Vagina (tissue), 2 donors: ENCODE measurements around the gene MAG. TPM values are rescaled to one million over a fixed set of nuclear protein-coding genes. Genes with fewer than 3 reads are reported as not detected.
A peak's percentile ranks its signal among the peaks of the same experiment; 100 is the strongest.

Source experiments
- DNase-seq, 2 donors: peaks; one replicate each; pipeline ENCODE4 v3.0.0-alpha.2; 2017; ENCODE audit errors: extremely low spot score in 2 of 2
- H3K27ac ChIP-seq: fragments of 200-600 bp; sonication (generic); one replicate; pipeline ENCODE4 v1.5.1; 2019
- H3K27me3 ChIP-seq: fragments of 200-600 bp; sonication (generic); one replicate; pipeline ENCODE4 v1.5.1; 2019
- H3K36me3 ChIP-seq, 2 donors: fragments of 200-600 bp; sonication (generic); one replicate each; pipeline ENCODE4 v1.5.1; 2017 to 2019
- H3K4me1 ChIP-seq: fragments of 200-600 bp; sonication (generic); one replicate; pipeline ENCODE4 v1.5.1; 2019
- H3K4me3 ChIP-seq, 2 donors: fragments of 200-600 bp; sonication (generic); 1 replicate in 1 of 2; 2 replicates in 1 of 2; pipeline ENCODE4 v1.5.1; 2016 to 2019
- H3K9me3 ChIP-seq: fragments of 200-600 bp; sonication (generic); one replicate; pipeline ENCODE4 v1.5.1; 2019
- CTCF ChIP-seq, 3 experiments: fragments of 450-650 bp in 2 of 3; fragments of 200-600 bp in 1 of 3; sonication (generic) in 1 of 3; IDR thresholded peaks; one replicate each; pipeline ENCODE4 v1.5.1; 2017 to 2019; ENCODE audit warnings: antibody characterized with exemption in 3 of 3, mild to moderate bottlenecking in 2 of 3, moderate library complexity in 2 of 3
- POLR2A ChIP-seq, 2 donors: fragments of 450-650 bp; IDR thresholded peaks; one replicate each; pipeline ENCODE4 v1.6.1; 2017; ENCODE audit warnings: antibody characterized with exemption in 2 of 2, mild to moderate bottlenecking in 2 of 2, moderate library complexity in 2 of 2
- POLR2AphosphoS5 ChIP-seq, 2 donors: sonication (generic); formaldehyde crosslinking; IDR thresholded peaks; one replicate each; pipeline ENCODE4 v1.9.0; 2017; ENCODE audit warnings: antibody characterized with exemption in 2 of 2, mild to moderate bottlenecking in 2 of 2, low read depth in 1 of 2; ENCODE audit not compliant: insufficient read depth in 1 of 2
- intact Hi-C: fragments of 100-400 bp; cut with DNase I; formaldehyde crosslinking; loops from one replicate; pipeline ENCODE4 v1.15.1; 2023
- total RNA-seq: library from RNA; depleted of rRNA; stranded (reverse); fragments of >200 nt; gene quantifications from one replicate; pipeline ENCODE4 v1.2.3, GENCODE V29; 2016

MAG gene
- total RNA-seq, 1 donor from 2014 or later: not detected

GRCh38 chr19:35344511-35345031, 52.6 kb downstream of the MAG start:
- Histone ChIP-seq H3K27ac (no peak overlapping the region), H3K4me1 (no peaks in the 10 kb centered on the region), H3K36me3 (no peaks in the 10 kb centered on the region), H3K4me3 (no peak overlapping the region), H3K27me3 (no peaks in the 10 kb centered on the region), H3K9me3 (no peaks in the 10 kb centered on the region)
- peak in 1 of 2 donors; percentile 40 for DNase-seq
- TF ChIP-seq POLR2A (IDR thresholded peaks at IDR 0.05): no peak
- TF ChIP-seq POLR2AphosphoS5 (IDR thresholded peaks at IDR 0.05; ENCODE audit: insufficient read depth in 1 of 2, low read depth in 1 of 2): no peak
- TF ChIP-seq CTCF (IDR thresholded peaks at IDR 0.05): no peak
- intact Hi-C loops: no loop called here

GRCh38 chr19:35345671-35346111, 53.7 kb downstream of the MAG start:
- Histone ChIP-seq H3K4me1 (no peaks in the 10 kb centered on the region), H3K9me3 (no peaks in the 10 kb centered on the region), H3K4me3 (no peak overlapping the region), H3K36me3 (no peaks in the 10 kb centered on the region), H3K27ac (no peak overlapping the region), H3K27me3 (no peaks in the 10 kb centered on the region)
- TF ChIP-seq POLR2A (IDR thresholded peaks at IDR 0.05): no peak
- TF ChIP-seq CTCF (IDR thresholded peaks at IDR 0.05): no peak
- no peak for TF ChIP-seq POLR2AphosphoS5 (IDR thresholded peaks at IDR 0.05; ENCODE audit: insufficient read depth in 1 of 2, low read depth in 1 of 2)
- DNase-seq: no peak
- intact Hi-C loops: no loop called here

- Histone ChIP-seq H3K36me3 (no peaks in the 10 kb centered on the region), H3K9me3 (no peaks in the 10 kb centered on the region), H3K4me3 (no peak overlapping the region), H3K4me1 (no peaks in the 10 kb centered on the region), H3K27me3 (no peaks in the 10 kb centered on the region), H3K27ac (no peak overlapping the region)
- DNase-seq: peak; percentile 44 to 77
- no peak for TF ChIP-seq POLR2AphosphoS5 (IDR thresholded peaks at IDR 0.05; ENCODE audit: insufficient read depth in 1 of 2, low read depth in 1 of 2)
- TF ChIP-seq POLR2A (IDR thresholded peaks at IDR 0.05): no peak
- TF ChIP-seq CTCF (IDR thresholded peaks at IDR 0.05): no peak
- intact Hi-C loops: no loop called here
These were observed 54.5 kb downstream of the MAG start for GRCh38 chr19:35346193-35347052.

GRCh38 chr19:35347171-35347929, 55.4 kb downstream of the MAG start, which contains the start of gene FFAR1:
TSS of gene FFAR1 (plus strand) at chr19:35347902. CDS start at chr19:35351552, 3,650 bp downstream.
- TF ChIP-seq POLR2AphosphoS5 (IDR thresholded peaks at IDR 0.05; ENCODE audit: insufficient read depth in 1 of 2, low read depth in 1 of 2): no peak
- no peak for TF ChIP-seq POLR2A (IDR thresholded peaks at IDR 0.05)
- H3K36me3 ChIP-seq: no peaks in the 10 kb centered on the region
- no peaks in the 10 kb centered on the region for H3K4me1 ChIP-seq
- H3K27me3 ChIP-seq: no peaks in the 10 kb centered on the region
- no peak within 1 kb of the TSS for H3K27ac ChIP-seq
- H3K4me3 ChIP-seq: no peak within 1 kb of the TSS
- intact Hi-C loops: no loop called here
- peak; percentile 19 to 22 for DNase-seq
- no peaks in the 10 kb centered on the region for H3K9me3 ChIP-seq

GRCh38 chr19:35347930-35348298, 56.0 kb downstream of the MAG start:
- TF ChIP-seq POLR2AphosphoS5 (IDR thresholded peaks at IDR 0.05; ENCODE audit: insufficient read depth in 1 of 2, low read depth in 1 of 2): no peak
- TF ChIP-seq POLR2A (IDR thresholded peaks at IDR 0.05): no peak
- TF ChIP-seq CTCF (IDR thresholded peaks at IDR 0.05): no peak
- intact Hi-C loops: no loop called here
- H3K27me3 ChIP-seq: no peaks in the 10 kb centered on the region

More at GRCh38 chr19:35347930-35348298, 56.0 kb downstream of the MAG start:
- no peaks in the 10 kb centered on the region for H3K9me3 ChIP-seq
- H3K4me3 ChIP-seq: no peak overlapping the region
- DNase-seq: peak; percentile 11 to 34
- no peaks in the 10 kb centered on the region for H3K4me1 ChIP-seq
- no peak overlapping the region for H3K27ac ChIP-seq
- no peaks in the 10 kb centered on the region for H3K36me3 ChIP-seq
